Transverse colon (tissue), 4 donors: ENCODE data around the gene GNAO1. TPM values are rescaled to one million over a fixed set of nuclear protein-coding genes. Genes with fewer than 3 reads are reported as not detected.

Experiments
- DNase-seq: peaks from one replicate; pipeline ENCODE4 v3.0.0-alpha.2; 2019
- H3K27ac ChIP-seq, 4 donors: fragments of 200-600 bp; sonication (generic); 2 replicates each; pipeline ENCODE4 v1.5.1; 2016 to 2018; ENCODE audit warnings: inconsistent platforms in 4 of 4
- H3K27me3 ChIP-seq: fragments of 200-600 bp; sonication (generic); 2 replicates; pipeline ENCODE4 v1.5.1; 2017; ENCODE audit warnings: inconsistent platforms
- H3K36me3 ChIP-seq, 4 donors: fragments of 200-600 bp; sonication (generic); 2 replicates each; pipeline ENCODE4 v1.5.1; 2017 to 2019; ENCODE audit warnings: inconsistent platforms in 4 of 4
- H3K4me1 ChIP-seq, 4 donors: fragments of 200-600 bp; sonication (generic); 2 replicates each; pipeline ENCODE4 v1.5.1; 2017 to 2020; ENCODE audit warnings: inconsistent platforms in 4 of 4
- H3K4me3 ChIP-seq, 4 donors: fragments of 200-600 bp; sonication (generic); 1 replicate in 1 of 4; 2 replicates in 3 of 4; pipeline versions ENCODE4 v1.5.1 to v1.6.1; 2017 to 2019; ENCODE audit warnings: inconsistent platforms in 4 of 4
- H3K9me3 ChIP-seq, 2 donors: fragments of 200-600 bp; sonication (generic); 2 replicates each; pipeline ENCODE4 v1.5.1; 2017 to 2019; ENCODE audit warnings: inconsistent platforms in 2 of 2
- EP300 ChIP-seq: sonication (generic); formaldehyde crosslinking; IDR thresholded peaks from one replicate; pipeline ENCODE4 v1.6.1; 2017; ENCODE audit warnings: antibody characterized with exemption, low read depth
- POLR2A ChIP-seq: fragments of 450-650 bp; IDR thresholded peaks from one replicate; pipeline ENCODE4 v1.6.1; 2016; ENCODE audit warnings: antibody characterized with exemption, mild to moderate bottlenecking, moderate library complexity
- POLR2AphosphoS5 ChIP-seq, 3 donors: sonication (generic); formaldehyde crosslinking; IDR thresholded peaks; one replicate each; pipeline ENCODE4 v1.6.1; 2016; ENCODE audit warnings: antibody characterized with exemption in 3 of 3
- WGBS, 2 donors: methylation state at CpG; one replicate each; pipeline ENCODE4 v1.1.5; 2018; ENCODE audit warnings: low coverage in 1 of 2; 5-methylcytosine and 5-hydroxymethylcytosine counted together
- in situ Hi-C, 4 donors: fragments of 200-750 bp; cut with MboI; loops; one replicate each; pipeline versions ENCODE4 v1.15.0 to v1.15.1; 2017; ENCODE audit warnings: low sequenced_read_pairs in 3 of 4, low pct_ligation_motif_present in 1 of 4, low pct_unique_long_range_greater_than_20kb in 1 of 4
- intact Hi-C: fragments of 100-400 bp; cut with DNase I; formaldehyde crosslinking; loops from one replicate; pipeline ENCODE4 v1.15.1; 2023; ENCODE audit warnings: low total_unique reads
- total RNA-seq, 4 donors: library from RNA; depleted of rRNA; stranded (reverse); fragments of >200 nt; gene quantifications; one replicate each; pipeline ENCODE4 v1.1.0, GENCODE V29; 2016
- TF ChIP-seq, protein P1 (sequence below), 5 experiments: fragments of 200-600 bp in 3 of 5; fragments of 450-650 bp in 2 of 5; sonication (generic) in 3 of 5; IDR thresholded peaks; 1 replicate in 2 of 5; 2 replicates in 3 of 5; pipeline ENCODE4 v1.5.1; 2016 to 2017; ENCODE audit warnings: antibody characterized with exemption in 5 of 5, inconsistent platforms in 3 of 5, mild to moderate bottlenecking in 2 of 5, moderate library complexity in 1 of 5

GNAO1 gene
- total RNA-seq, 4 donors from 2014 or later: 7.3 to 25.4 (median 11.3) TPM

DNA sequence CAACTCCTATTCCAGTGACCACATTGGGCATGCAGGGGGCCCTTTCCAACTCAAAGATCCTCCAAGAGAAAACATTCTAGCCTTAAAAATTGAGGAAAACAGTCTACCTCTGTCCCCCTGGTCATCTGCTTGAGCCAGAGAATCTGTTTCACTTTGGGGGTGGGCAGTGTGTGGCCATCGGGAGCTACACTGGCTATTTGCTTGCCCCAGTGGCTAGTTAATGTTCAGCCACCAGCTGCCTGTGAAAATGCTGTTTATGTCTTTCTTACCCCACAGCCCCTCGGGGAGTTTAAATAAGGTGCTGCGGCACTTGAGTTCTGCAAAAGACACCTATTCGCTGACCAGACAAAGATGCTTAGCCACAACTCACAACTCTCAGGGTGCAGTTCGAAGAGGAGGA, 43.4 kb downstream of the GNAO1 start:
- intact Hi-C loops: no loop called here
- WGBS, 2 donors: 79 to 80% methylated on average over 1 to 5 of the region's 5 CpGs

DNA sequence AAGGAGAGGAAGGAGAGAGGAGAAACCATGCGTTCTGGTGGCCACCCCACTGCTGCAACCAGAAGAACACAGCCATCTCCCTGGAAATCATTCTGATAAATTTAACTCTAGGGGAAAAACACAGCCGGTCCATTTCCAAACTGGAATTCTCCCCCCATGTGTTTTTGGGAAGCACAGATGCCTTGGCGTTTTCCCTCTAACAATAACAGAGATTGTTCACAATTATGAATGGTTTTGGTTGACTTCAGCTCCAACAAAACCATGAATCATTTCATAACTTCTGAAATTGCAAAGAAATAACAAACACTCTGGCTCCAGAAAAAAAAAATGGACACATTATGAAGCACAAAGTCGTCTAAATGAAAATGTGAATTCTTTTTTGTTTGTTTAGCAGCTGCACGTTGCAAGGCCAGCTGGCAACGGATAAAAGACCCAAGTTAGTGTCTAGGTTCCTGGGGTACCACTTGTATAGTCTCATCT, 46.2 kb downstream of the GNAO1 start:
- DNase-seq: no peak
- H3K9me3 ChIP-seq: no peaks in the 10 kb centered on the region
- in situ Hi-C loops (no loop called here), intact Hi-C loops (no loop called here)
- H3K27ac ChIP-seq: no peak overlapping the region
- TF ChIP-seq EP300 (no peak), POLR2AphosphoS5 (IDR thresholded peaks at IDR 0.05) (no peak)
- WGBS, 2 donors: 56 to 61% methylated on average over 4 to 6 of the region's 6 CpGs
- no peak overlapping the region for H3K4me3 ChIP-seq
- H3K27me3 ChIP-seq: no peaks in the 10 kb centered on the region
- peaks cover 0 to 3% (median 0%) of the 10 kb centered on the region in 4 donors for H3K4me1 ChIP-seq
- H3K36me3 ChIP-seq: no peaks in the 10 kb centered on the region

More for the DNA sequence above, 43.4 kb downstream of the GNAO1 start:
- no peaks in the 10 kb centered on the region for H3K27me3 ChIP-seq
- no peak for DNase-seq
- peaks cover 0 to 3% (median 0%) of the 10 kb centered on the region in 4 donors for H3K4me1 ChIP-seq
- no peaks in the 10 kb centered on the region for H3K9me3 ChIP-seq
- TF ChIP-seq POLR2AphosphoS5 (IDR thresholded peaks at IDR 0.05): no peak
- TF ChIP-seq POLR2A: no peak
- TF ChIP-seq, protein P1, sequence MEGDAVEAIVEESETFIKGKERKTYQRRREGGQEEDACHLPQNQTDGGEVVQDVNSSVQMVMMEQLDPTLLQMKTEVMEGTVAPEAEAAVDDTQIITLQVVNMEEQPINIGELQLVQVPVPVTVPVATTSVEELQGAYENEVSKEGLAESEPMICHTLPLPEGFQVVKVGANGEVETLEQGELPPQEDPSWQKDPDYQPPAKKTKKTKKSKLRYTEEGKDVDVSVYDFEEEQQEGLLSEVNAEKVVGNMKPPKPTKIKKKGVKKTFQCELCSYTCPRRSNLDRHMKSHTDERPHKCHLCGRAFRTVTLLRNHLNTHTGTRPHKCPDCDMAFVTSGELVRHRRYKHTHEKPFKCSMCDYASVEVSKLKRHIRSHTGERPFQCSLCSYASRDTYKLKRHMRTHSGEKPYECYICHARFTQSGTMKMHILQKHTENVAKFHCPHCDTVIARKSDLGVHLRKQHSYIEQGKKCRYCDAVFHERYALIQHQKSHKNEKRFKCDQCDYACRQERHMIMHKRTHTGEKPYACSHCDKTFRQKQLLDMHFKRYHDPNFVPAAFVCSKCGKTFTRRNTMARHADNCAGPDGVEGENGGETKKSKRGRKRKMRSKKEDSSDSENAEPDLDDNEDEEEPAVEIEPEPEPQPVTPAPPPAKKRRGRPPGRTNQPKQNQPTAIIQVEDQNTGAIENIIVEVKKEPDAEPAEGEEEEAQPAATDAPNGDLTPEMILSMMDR (IDR thresholded peaks at IDR 0.05): no peak
- TF ChIP-seq EP300: no peak
- no peak overlapping the region for H3K4me3 ChIP-seq
- no peak overlapping the region for H3K27ac ChIP-seq
- H3K36me3 ChIP-seq: no peaks in the 10 kb centered on the region
- in situ Hi-C loops: no loop called here

DNA sequence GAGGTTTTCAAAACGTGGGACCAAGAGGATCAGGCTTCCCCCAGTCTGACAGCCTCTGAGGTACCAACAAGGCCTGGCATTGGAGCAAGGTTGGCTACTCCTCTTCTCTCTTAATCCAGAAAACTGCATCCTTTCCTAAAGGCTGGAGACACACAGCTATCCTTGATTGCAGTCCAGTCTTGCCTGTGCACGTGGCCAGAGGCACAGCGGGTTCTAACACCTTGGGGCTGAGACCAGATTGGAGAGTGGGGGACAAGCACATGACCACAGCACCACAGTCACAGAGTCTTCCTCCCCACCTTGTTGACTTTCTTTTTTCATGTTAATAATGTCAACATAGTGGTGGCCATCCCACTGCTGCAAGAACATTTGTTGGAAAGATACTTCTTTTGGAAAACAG, 46.9 kb downstream of the GNAO1 start:
- WGBS, 2 donors: 32% methylated on average over 3 of the region's 3 CpGs; no CpG with 5 or more reads in 1 of the 2 donors
- TF ChIP-seq, protein P1 (IDR thresholded peaks at IDR 0.05): no peak
- no peak for TF ChIP-seq EP300
- no peak for TF ChIP-seq POLR2A
- TF ChIP-seq POLR2AphosphoS5 (IDR thresholded peaks at IDR 0.05): no peak
- H3K4me3 ChIP-seq: no peak overlapping the region
- H3K27me3 ChIP-seq: no peaks in the 10 kb centered on the region
- no peak overlapping the region for H3K27ac ChIP-seq
- no peaks in the 10 kb centered on the region for H3K36me3 ChIP-seq
- DNase-seq: no peak
- H3K4me1 ChIP-seq: peaks cover 0 to 3% (median 0%) of the 10 kb centered on the region in 4 donors
- intact Hi-C loops: no loop called here
- in situ Hi-C loops: no loop called here
- no peaks in the 10 kb centered on the region for H3K9me3 ChIP-seq

DNA sequence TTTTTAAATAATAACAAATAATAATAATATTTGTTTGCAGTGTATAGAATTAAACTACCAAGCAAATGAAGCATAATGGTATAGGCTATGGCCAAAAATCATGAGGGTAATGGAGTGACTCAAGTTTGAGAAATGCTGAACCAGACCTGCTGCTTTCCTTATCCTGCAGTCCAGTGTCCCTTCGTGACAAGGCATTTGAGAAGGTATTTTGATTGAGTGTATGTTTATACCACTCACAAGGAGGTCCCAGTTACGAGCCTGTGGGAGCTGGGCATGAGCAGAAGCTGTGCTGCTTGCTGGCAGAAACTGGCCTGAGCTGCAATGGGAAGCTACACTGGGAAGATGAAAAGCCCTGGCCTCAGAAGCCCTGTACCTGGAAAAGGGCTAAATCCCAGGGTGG, 50.3 kb downstream of the GNAO1 start:
- WGBS, 2 donors: 27 to 29% methylated on average over 2 of the region's 2 CpGs
- H3K27ac ChIP-seq: peak overlapping the region in 3 of 4 donors; percentile 48 to 56 (median 49)
- no peaks in the 10 kb centered on the region for H3K36me3 ChIP-seq
- H3K27me3 ChIP-seq: no peaks in the 10 kb centered on the region
- H3K4me1 ChIP-seq: peaks cover 7 to 23% (median 8%) of the 10 kb centered on the region in 4 donors
- no peak overlapping the region for H3K4me3 ChIP-seq
- intact Hi-C loops (no loop called here), in situ Hi-C loops (no loop called here)
- TF ChIP-seq, protein P1 (IDR thresholded peaks at IDR 0.05): no peak
- no peak for TF ChIP-seq POLR2AphosphoS5 (IDR thresholded peaks at IDR 0.05)
- H3K9me3 ChIP-seq: no peaks in the 10 kb centered on the region
- no peak for DNase-seq

DNA sequence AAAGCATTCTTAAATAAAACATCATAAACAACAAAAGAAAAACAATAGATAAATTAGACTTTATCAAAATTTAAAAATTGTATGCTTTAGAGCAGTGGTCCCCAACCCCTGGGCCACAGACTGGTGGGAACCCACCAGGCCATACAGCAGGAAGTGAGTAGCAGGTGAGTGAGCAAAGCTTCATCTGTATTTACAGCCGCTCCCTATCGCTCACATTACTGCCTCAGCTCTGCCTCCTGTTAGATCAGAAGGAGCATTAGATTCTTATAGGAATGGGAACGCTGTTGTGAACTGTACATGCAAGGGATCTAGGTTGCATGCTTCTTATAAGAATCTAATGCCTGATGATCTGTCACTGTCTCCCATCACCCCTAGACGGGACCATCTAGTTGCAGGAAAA, 51.5 kb downstream of the GNAO1 start:
- TF ChIP-seq POLR2AphosphoS5 (IDR thresholded peaks at IDR 0.05) (no peak), POLR2A (no peak), EP300 (no peak)
- TF ChIP-seq, protein P1 (IDR thresholded peaks at IDR 0.05): no peak
- in situ Hi-C loops: no loop called here
- Histone ChIP-seq H3K27me3 (no peaks in the 10 kb centered on the region), H3K9me3 (no peaks in the 10 kb centered on the region), H3K4me3 (no peak overlapping the region), H3K27ac (no peak overlapping the region), H3K4me1 (peaks cover 7 to 22% (median 8%) of the 10 kb centered on the region in 4 donors), H3K36me3 (no peaks in the 10 kb centered on the region)
- DNase-seq: no peak
- WGBS, 2 donors: 67 to 92% methylated on average over 4 of the region's 4 CpGs
- intact Hi-C loops: no loop called here
